ENCODE measurements around the gene FILIP1L. TPM values are rescaled to one million over a fixed set of nuclear protein-coding genes. Genes with fewer than 3 reads are reported as not detected.

FILIP1L gene
- total RNA-seq, 4 donors from 2014 or later: 4.4 to 17.7 (median 13.2) TPM

DNA sequence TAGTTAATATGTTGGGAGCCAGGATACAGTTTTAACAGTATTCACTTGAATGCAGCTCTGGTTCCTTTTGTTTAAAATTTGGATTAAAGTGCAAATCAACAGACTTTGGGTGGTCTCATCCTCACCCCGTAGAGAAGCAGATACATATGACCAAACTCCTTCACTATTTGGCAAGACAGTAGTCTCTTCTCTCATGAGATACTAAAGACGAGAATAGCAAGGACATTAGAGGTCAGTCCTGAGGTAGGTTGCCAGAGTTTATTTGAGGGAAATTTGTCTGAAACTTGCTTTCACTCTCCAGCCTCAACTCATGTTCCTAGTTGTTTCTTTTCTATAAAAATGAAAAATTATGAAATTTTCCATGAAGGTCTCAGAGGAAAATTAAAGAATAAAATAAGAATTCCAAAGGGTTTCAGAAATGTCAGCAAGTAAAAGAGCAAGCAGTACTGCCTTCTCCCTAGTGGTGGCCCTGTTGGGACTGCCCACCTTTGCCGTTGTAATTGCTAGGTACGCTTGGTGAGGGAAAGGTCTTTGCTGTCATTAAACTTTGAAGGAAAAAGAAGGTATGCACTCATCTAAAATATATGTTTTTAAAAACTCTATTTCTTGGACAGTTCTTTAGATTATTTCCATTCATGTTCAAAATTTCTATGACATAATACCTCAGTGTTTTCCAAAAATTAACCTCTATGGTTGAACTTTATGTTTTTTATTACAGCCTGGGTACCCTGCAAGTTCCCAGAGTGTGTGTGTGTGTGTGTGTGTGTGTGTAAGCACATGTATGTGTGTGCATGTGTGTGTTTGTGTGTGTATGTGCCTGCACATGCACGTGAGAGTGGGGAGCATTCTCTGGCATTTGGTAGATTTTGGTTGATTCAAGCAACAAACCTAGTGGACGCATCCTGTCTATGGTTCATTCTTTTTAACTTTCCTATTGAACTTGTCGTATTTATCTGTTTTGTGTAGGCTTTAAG lies 185.2 kb downstream of the FILIP1L start:
- Histone ChIP-seq H3K27me3 (no peaks in the 10 kb centered on the region), H3K36me3 (no peaks in the 10 kb centered on the region), H3K9me3 (no peaks in the 10 kb centered on the region), H3K4me1 (peaks cover 8% of the 10 kb centered on the region in 2 donors), H3K27ac (peak overlapping the region in 1 of 3 donors; percentile 8), H3K4me3 (replicated peaks in 1 of 3) (no peak overlapping the region)
- intact Hi-C loops (cut with DNase I): no loop called here
- no peak for TF ChIP-seq POLR2A (IDR thresholded peaks at IDR 0.05)
- peak in 1 of 6 experiments; percentile 12 for TF ChIP-seq CTCF (IDR thresholded peaks at IDR 0.05)
- no peak for DNase-seq
- 74 to 76% methylated on average over 7 of the region's 7 CpGs for WGBS, 2 donors

- H3K9me3 ChIP-seq: no peaks in the 10 kb centered on the region
- H3K27me3 ChIP-seq: no peaks in the 10 kb centered on the region
- DNase-seq: no peak
- peaks cover 8 to 10% of the 10 kb centered on the region in 2 donors for H3K4me1 ChIP-seq
- H3K4me3 ChIP-seq (replicated peaks in 1 of 3): no peak overlapping the region
- no peak overlapping the region for H3K27ac ChIP-seq
- TF ChIP-seq CTCF (IDR thresholded peaks at IDR 0.05) (no peak), POLR2A (IDR thresholded peaks at IDR 0.05) (no peak)
- H3K36me3 ChIP-seq: no peaks in the 10 kb centered on the region
- intact Hi-C loops (cut with DNase I): no loop called here
- 71 to 79% methylated on average over 7 of the region's 7 CpGs for WGBS, 2 donors
Observed at GRCh38 chr3:99927671-99928457, 186.4 kb downstream of the FILIP1L start.

GRCh38 chr3:99925584-99926230 lies 188.6 kb downstream of the FILIP1L start:
- no peak overlapping the region for H3K4me3 ChIP-seq (replicated peaks in 1 of 3)
- 37 to 50% methylated on average over 4 of the region's 4 CpGs for WGBS, 2 donors
- H3K9me3 ChIP-seq: no peaks in the 10 kb centered on the region
- peaks cover 8 to 20% of the 10 kb centered on the region in 2 donors for H3K4me1 ChIP-seq
- H3K36me3 ChIP-seq: no peaks in the 10 kb centered on the region
- no peak for TF ChIP-seq POLR2A (IDR thresholded peaks at IDR 0.05)
- TF ChIP-seq CTCF (IDR thresholded peaks at IDR 0.05): no peak
- peak; percentile 86 to 89 for DNase-seq
- intact Hi-C loops (cut with DNase I): no loop called here
- H3K27ac ChIP-seq: peak overlapping the region in 2 of 3 donors; percentile 2 to 27
- no peaks in the 10 kb centered on the region for H3K27me3 ChIP-seq

DNA sequence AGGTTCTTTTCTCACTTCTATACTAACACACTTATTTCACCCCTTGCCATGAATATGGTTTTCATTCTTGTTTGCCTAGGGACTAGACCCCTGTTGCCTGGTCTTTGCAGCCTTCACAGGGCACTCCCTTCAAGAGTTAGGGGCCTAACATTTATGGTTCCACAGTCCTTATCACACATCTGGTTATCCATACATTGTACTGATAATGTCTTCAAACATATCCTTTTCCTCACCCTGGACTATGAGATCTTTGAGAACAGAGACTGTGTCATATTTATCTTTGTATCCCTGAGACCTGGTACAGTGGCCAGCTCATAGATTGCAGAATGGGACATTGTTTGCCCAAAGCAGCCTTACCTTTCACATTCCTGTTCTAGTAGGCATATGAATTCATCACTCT lies 190.4 kb downstream of the FILIP1L start:
- intact Hi-C loops (cut with DNase I): no loop called here
- no peak overlapping the region for H3K27ac ChIP-seq
- TF ChIP-seq POLR2A (IDR thresholded peaks at IDR 0.05): no peak
- no peak for TF ChIP-seq CTCF (IDR thresholded peaks at IDR 0.05)
- H3K4me1 ChIP-seq: peaks cover 8 to 25% of the 10 kb centered on the region in 2 donors
- no peaks in the 10 kb centered on the region for H3K36me3 ChIP-seq
- H3K27me3 ChIP-seq: no peaks in the 10 kb centered on the region
- H3K4me3 ChIP-seq (replicated peaks in 1 of 3): no peak overlapping the region
- no peak for DNase-seq
- no peaks in the 10 kb centered on the region for H3K9me3 ChIP-seq

All from thyroid gland (tissue), 4 donors.